GM11168 (cell line): ENCODE results near the gene NRF1.

Experiments used
- in situ Hi-C: fragments of 300-500 bp; cut with MboI; formaldehyde crosslinking; loops from one replicate; pipeline ENCODE4 v1.12.0; 2022; ENCODE audit warnings: low sequenced_read_pairs; ENCODE audit not compliant: unreplicated experiment

NRF1 gene

DNA sequence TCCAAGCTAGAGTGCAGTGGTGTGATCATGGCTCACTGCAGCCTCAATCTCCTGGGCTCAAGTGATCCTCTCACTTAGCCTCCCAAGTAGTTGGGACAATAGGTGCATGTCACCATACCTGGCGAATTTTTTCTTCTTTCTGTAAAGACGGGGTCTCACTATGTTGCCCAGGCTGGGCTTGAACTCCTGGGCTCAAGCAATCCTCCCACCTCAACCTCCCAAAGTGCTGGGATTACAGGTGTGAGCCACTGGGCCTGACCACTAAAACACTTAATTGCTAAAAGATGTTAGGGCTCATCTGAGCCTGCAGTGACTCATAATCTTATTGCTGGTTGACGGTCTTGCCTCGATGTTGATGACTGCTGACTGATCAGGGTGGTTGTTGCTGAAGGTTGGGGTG lies 63.0 kb downstream of the NRF1 start:
- in situ Hi-C loops: loop anchor here (25.0 kb wide), 1 partner anchor 338 kb away; no protein-coding TSS in a partner anchor

DNA sequence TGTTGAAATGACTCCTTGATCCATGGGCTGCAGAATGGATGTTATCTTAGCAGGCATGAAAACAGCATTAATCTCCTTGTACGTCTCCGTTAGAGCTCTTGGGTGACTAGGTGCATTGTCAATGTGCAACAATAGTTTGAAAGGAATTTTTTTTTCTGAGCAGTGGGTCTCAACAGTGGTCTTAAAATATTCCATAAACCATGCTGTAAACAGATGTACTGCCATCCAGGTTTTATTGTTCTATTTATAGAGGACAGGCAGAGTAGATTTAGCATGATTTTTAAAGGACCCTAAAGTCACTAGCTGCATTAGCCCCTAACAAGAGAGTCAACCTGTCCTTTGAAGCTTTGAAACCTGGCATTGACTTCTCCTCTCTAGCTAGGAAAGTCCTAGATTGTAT lies 64.0 kb downstream of the NRF1 start:
- in situ Hi-C loops: no loop called here

DNA sequence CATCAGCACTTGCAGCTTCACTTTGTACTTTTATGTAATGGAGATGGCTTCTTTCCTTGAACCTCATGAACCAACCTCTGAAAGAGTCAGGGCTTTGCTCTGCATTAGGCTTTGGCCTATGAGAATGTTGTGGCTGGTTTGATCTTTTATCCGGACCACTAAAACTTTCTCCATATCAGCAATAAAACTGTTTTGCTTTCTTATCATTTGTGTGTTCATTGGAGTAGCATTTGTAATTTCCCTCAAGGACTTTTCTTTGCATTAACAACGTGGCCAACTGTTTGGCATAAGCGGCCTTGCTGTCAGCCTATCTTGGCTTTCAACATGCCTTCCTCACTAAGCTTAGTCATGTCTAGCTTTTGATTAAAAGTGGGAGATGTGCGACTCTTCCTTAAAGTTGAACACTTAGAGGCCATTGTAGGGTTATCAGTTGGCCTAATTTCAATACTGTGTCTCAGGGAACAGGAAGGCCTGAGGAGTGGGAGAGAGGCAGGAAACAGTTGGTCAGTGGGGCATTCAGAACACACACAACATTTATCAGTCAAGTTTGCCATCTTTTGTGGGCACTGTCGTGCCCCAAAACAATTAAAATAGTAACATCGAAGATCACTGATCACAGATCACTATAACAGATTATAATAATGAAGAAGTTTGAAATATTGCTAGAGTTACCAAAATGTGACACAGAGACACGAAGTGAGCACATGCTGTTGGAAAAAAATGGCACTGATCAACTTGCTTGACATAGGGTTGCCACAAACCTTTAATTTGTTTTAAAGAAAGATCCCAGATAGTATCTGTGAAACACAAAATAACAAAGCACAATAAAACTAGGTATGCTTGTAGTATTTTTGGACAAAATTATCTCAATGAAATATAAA lies 64.7 kb downstream of the NRF1 start:
- in situ Hi-C loops: no loop called here

DNA sequence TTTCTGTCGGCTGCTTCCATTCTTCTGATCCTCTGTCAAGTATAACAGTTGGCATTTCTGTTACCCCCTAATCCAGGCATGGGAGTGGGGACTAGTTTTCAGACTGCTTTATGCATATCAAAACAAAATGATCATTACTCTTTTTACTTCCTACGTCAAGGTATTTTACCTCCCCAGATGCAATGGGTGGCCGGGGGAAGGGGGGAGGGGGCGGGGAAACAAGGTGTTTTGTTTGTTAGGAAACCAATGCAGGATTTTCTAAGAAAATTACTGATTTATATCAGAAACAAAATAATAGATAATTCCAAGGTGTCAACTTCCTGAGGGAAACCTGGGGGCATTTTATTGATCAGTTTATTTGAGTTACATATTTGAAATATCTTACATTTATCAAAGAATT lies 66.3 kb downstream of the NRF1 start:
- in situ Hi-C loops: no loop called here

DNA sequence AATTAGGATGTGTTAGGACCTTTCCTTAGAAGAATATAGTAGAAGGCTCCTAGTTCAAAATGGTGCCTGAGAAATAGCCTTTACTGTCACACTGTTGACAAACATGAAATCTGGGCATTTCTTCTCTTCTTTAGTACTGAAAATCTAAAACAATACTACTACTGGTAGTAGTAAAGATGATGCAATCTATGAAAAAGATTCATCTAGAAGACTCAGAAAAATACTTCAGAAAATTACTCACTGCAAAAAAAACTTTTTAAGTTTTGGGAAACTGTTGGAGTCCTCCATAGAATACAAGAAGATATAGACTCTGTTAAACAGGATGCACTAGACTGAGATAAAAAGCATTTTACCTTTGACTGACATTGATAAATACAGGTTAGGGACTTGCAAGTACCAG lies 67.1 kb downstream of the NRF1 start:
- in situ Hi-C loops: no loop called here

DNA sequence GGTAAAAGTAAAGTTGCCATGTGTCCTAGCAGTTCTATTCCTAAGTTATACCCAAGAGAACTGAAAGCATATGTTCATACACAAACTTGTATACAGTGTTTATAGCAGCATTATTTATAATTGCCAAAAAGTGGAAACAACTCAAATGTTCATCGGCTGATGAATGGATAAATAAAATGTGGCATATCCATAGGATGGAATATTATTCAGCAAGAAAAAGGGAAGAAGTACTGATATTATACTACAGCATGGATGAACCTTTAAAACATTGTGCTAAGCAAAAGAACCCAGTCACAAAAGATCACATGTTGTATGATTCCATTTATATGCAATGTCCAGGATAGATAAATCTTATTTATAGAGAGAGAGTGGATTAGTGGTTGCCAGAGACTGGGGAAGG lies 68.9 kb downstream of the NRF1 start:
- in situ Hi-C loops: no loop called here

DNA sequence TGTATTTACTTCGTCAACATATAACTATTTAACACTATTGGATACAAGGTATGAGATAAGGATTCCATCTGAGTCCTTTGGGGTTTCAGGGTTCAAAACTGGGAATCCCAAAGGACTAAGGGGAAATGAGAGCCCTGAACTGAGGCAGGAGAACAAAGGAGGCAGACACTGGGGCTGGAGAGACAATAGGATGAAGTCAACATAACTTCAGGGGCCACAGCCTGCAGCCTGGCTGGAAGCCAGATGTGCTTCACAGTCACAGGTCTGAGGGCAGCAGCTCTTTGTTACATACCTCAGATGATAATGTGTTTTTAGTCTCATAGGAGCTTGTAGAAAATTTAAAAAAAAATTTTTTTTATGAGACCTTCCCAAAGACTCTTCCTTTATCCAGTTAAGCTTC lies 73.3 kb downstream of the NRF1 start:
- in situ Hi-C loops: no loop called here

DNA sequence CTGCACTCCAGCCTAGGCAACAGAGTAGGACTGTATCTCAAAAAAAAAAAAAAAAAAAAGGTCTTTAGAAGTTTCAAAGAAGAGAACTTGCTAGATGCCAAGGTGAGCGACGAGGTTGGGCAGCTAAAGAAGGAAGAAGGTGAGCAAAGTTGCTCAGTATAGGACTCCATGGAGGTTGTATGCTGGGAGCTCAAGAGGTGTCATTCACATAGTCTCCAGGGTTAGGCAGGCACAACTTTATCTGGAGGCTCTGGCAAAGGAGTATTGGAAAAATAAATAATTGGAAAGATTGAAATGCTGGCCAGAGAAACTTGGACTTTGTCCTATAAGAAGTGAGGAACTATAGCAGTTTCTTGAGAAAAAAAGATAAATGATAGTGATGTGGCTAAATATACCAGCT lies 74.5 kb downstream of the NRF1 start:
- in situ Hi-C loops: no loop called here

DNA sequence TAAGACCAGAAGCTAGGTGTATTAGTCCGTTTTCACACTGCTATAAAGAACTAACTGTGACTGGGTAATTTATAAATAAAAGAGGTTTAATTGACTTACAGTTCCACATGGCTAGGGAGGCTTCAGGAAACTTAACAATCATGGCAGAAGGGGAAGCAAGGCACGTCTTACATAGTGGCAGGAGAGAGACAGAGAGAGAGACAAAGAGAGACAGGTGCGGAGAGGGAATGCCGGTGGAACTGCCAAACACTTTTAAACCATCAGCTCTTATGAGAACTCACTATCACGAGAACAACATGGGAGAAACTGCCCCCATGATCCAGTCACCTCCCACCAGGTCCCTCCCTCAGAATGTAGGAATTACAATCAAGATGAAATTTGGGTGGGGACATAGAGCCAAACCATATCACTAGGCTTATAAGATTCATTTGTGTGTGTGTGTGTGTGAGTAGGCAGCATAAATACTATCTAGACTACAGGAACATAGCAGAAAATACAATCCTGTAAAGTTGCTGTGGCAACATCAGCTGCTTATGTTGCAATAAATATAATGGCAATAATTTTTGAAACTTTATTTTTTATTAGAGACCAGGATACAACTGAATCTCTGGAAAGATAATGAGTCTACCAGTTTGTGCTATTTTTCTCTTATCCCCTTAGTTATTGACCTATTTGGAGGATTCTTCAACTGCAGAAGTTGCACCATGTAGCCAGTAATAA lies 77.1 kb downstream of the NRF1 start:
- in situ Hi-C loops: no loop called here

DNA sequence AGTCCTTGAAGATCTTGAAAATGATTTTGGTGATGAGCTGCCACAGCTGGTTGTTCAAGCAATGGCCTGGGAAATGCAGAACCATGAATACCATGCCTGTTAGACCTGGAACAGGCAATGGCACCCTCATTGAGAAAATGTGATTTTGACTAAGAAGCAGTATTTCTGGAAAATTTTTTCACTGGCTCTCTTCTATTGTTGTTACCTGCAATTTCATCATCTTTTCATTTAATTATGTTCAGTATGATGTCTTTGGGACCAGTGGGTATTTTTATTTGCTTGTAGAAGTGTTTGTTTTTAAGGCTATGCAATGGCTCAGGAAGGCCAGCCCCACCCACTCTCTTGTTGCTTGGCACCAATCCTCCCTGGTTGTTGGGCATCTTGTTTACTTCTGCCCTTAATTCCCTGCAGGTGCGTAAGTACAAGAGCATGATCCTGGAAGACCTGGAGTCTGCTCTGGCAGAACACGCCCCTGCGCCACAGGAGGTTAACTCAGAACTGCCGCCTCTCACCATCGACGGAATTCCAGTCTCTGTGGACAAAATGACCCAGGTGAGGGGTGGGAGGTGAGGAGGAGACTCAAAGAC lies 78.6 kb downstream of the NRF1 start:
- in situ Hi-C loops: no loop called here

DNA sequence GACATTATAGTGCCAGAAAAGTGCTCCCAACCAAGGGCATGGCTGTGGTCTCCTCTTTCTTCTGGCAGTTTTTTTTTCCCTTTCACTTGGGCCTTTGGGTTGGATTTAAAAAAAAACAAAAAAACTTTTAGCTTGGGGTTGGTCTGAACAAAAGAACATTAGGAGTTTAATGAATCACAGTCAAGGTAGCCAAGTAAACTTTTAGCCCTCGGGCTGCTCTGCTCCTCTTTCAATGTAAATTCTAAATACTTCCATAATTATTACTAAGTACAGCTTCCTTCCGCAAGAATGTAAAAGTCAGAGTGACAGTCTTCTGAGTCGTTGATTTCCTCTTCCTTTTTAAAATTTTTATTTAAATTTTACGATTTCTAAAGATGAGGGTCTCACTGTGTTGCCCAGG lies 79.2 kb downstream of the NRF1 start:
- in situ Hi-C loops: no loop called here

DNA sequence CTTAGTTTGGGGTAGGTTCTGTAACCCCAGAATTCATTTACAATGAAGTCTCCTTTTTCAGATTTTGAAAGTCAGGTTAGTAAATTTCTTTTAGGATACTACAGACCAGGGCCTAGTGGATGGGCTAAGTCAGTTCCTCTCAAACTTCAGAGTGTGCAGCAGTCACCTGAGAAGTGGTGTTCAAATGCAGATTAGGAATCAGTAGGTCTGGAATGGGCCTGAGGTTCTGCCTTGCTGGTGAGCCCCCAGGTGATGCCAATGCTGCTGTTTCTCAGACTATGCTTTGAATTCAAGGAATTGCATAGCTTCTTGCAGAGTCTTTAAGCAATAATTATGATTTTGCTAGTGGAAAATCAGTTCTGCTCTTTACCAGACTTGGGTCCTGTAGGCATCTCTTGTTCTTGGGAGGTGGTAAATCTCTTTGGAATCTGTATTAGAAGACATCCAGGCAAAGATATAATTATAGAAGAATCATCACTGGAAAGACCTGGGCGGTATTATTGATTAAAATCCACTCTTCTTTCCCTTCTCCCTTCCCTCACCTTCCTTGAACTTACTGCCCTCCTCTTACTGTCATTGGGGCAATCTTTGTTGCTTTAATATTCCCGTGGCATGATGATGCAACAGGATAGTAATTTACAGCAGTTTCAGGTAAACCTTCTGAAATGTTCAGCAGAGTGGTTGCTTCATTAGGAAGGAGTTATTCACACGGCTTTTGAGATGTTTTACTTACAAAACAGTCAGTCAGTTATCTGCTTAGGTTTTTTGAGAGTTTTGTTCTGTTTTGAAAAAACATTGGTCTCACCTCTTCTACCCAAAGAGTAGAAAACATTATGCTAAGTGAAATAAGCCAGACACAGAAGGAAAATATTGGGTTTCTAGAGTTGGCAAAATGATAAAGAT lies 87.2 kb downstream of the NRF1 start:
- in situ Hi-C loops: no loop called here

DNA sequence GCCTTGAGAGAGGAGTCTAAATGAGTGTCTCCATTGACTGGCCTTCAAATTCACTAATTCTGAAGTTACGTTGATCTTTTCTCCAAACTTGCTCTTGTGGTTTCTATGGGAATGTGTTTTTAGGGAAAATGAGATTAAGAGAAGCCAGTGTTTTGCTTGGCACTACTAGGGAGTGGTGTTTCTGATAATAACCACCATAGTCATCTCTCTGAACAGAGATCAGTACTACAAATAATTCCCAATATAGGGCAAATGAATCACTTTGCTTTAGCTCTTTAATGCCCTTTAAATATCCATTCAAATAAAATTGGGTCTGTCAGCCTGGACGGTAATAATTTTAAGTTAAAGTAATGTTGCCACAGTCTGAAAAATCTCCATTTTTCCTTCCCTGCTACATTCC lies 90.8 kb downstream of the NRF1 start:
- in situ Hi-C loops: no loop called here

DNA sequence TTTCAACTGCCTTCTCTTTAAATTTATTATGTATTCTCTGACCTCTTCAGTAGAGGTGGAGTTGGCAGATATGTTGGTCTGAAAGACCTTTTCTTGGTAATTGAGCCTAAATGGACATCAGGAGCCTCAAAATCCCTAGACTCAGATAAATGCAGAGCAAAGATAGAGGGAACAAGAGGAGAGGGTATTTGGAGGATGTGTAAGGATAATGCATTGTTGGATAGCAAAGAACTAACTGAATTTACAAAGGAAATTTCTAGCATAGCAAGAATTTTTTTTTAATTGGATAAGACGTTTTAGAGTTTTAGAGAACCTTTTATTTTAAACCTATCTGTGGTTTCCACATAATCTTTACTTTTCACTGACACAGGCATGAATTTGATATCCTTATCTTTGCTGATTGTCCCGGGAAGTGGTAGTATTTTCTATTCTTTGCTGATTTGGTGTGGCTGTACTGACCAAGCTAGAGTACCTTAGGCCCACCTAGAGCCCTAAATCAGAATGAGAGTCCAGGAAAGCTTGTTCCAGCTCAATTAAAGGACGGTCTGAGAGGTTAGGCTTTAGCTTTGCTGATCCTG lies 91.3 kb downstream of the NRF1 start:
- in situ Hi-C loops: no loop called here

DNA sequence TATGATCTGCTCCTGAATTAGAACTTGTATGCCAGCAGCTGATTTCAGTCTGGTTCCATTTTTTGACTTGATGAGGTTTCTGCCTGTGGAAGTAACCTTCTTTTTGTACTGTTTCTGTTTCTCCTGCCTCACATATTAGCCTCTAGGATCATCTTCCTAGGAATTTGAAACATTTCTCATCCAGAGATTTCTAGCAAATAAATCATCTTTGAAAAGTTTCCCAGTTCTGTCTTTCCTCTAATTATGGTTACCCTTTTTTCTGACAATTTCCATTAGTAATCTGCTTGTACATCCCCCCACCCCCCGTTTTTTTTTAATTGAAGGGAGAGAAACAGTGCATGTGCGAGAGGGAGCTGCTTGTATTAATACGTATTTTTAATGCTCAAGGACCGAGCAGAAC lies 92.2 kb downstream of the NRF1 start:
- in situ Hi-C loops: no loop called here

DNA sequence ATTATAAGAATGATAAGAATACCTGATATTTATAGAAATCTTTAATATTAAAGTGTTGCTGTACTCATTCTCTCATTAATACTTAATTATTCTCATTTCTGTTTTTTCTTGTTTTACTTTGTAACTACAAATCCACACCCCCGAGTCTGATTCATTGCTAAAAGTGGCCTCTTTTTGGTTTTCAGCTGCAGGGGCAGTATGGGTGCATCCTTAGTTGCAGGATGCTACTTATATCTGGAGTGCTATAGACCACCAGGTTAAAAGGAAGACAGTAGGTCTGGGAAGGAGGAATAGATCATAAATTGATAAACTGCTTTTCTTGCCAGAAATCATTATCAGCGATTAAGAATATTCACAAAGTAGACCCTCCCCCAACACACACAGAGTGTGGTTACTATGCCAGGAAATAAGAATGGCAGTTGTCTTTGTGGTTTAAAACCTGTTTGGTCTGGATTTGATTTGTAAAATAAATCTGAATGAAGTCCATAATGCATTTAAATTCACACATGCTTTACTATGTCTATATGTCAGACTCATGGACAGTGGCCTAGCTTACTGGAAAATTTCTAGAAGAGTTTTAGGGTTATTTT lies 96.5 kb downstream of the NRF1 start:
- in situ Hi-C loops: no loop called here

DNA sequence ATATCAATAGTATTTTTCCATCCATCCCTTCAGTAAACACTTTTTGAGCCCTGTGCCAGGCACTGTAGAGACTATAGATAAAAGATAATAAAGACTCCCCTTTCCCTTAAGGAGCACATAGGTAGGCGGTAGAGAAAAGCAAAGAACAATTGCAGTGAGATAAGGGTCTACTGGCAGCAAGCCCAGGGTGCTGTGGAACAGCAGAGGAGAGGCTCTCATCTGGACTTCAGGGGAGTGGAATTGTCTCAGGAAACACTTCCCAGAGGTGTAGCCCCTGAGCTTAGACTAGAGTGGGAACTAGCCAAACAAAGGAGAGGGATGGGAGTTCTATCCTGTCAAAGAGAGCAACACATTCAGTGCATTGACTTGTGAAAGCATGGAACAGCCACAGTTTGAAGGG lies 102.0 kb downstream of the NRF1 start:
- in situ Hi-C loops: no loop called here

DNA sequence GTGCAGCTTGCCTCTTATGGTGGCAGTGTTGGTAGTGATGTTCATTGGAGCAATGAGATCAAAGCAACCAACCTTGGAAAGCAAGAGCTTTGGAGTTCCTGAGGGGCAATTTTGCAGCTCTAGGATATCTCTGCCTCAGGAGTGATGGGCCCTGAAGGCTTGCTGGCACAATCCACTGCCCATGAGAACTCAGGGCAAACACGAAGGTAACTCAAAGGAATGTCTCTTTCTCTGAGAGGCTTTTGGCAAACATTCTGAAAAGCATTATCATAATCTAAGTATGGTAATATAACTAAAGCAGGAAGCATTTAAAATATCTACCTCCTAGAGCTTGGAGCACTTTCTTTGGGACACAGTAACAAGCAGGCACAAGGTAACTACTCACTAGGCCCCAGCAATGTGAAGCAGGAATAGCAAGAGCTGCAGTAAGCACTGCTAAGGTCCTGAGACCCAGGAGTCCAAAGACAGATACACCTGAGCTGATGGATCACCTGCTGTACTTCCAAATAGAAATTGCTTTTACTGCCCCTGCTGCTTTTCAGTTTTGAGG lies 103.1 kb downstream of the NRF1 start:
- in situ Hi-C loops: no loop called here

DNA sequence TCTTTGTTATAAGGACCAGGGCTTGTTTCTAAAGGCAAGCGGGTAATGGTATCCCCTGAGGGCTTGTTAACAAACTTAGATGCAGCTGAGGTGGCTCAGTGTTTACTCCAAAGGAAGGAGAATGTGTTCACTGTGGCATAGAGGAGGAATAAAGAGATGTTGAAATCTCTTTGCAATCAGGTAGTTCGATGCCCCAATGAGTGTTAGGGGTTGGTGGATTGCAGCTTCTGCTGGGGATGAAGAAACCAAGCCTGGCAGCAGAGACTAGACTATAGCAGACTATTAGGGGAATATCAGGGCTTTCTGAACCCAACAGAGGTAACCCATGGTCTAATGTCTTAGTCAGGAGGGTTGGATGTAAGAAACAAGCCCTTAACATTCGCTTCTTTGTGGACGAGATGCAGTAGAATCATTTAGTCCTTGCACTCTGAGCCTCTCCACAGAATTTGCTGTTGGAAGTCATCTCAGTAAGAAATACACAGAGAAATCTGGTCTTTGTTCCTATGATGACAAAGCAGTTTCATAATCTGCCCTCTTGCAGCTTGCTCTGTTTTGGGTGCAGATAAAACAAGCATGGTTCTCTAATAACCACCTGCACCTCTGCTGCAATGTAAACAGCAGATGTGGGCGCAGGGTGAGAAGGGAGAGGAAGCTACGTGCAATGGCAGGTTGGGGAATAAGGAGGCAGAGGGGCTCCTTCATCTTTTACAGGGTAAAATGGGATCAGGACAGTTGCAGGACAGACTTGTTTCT lies 108.6 kb downstream of the NRF1 start:
- in situ Hi-C loops: no loop called here
